HG03108 (cell line): ENCODE data around the gene GLTPD2.

Source experiments
- ATAC-seq: cut with Tn5 transposase; IDR thresholded peaks from one replicate; pipeline ENCODE4 v1.9.1; 2021; ENCODE audit warnings: moderate library complexity; ENCODE audit not compliant: unreplicated experiment

The GLTPD2 gene

DNA sequence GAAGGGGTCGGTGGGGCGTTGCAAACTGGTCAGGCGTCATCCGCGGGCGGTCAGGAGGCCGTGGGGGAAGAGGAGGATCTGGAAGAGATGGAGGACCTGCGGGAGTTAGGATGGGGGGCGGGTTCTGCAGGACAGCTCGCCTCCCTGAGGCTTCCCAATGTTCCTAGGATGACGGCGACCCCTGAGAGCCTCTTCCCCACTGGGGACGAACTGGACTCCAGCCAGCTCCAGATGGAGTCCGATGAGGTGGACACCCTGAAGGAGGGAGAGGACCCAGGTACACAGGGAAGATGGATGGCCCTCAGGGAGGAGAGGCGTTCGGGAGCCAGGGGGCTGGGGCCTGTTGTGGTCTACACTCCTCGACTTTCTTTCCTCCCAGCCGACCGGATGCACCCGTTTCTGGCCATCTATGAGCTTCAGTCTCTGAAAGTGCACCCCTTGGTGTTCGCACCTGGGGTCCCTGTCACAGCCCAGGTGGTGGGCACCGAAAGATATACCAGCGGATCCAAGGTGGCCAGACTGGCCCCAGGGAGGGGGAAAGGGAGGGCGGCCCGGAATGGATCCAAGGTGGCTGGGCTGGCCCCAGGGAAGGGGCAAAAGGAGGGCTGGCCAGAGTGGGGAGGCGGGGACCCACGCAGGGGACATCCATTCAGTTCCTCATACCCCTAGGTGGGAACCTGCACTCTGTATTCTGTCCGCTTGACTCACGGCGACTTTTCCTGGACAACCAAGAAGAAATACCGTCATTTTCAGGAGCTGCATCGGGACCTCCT, 19.0 kb downstream of the GLTPD2 start:
- no peak for ATAC-seq

DNA sequence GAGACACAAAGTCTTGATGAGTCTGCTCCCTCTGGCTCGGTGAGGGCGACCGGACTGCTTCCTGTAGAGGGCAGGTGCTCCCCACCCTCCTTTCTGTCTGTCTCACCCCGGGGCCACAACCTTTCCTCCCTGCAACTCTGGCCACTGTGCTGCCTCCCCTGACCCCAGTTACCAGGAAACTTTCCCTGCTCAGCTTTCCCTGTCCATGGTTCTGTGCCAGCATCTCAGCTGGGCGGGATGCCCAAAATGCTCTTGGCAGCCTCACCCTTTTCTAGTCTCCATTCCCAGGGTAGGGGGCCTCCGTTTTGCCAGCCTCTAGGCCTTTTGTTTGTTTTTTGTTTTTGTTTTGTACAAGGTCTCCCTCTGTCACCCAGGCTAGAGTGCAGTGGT, 19.6 kb downstream of the GLTPD2 start:
- ATAC-seq = no peak

DNA sequence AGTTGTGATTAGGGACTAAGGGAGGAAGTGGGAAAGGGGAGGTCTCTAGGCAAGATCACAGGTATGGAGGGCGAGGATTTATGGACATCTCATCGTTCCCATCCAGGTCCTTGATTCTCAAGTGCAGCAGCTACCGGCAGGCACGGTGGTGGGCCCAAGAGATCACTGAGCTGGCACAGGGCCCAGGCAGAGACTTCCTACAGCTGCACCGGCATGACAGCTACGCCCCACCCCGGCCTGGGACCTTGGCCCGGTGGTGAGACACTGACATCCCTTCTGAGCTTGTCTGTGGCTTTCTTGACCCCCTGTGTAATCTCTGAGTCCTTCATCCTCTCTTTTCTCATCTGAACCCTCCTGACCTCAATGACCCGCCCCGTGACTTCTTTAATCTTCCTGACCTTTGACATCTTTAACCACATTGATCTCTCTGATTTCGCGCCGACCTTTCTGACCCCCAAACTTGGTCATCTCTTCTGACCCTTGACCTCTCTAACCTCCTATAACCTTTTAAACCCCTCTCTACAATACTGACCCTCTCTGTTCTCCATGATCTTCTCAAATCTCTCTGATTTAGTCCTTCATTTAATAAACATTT, 22.0 kb downstream of the GLTPD2 start:
- ATAC-seq = no peak

DNA sequence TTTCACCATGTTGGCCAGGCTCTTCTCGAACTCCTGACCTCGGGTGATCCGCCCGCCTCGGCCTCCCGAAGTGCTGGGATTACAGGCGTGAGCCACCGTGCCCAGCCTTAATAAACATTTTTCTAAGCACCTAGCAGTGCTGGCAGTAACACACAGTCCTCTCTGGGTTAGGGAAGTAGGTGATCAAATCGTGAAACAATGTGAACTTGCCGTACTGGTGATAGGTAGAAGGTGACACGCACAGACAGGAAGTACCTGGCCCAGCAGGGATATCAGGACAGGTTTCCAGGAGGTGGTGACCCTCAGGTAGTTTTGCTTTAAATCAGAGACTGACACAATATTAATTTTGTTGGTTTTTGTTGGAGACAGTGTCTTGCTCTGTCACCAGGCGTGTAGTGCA, 22.7 kb downstream of the GLTPD2 start:
- ATAC-seq = no peak

DNA sequence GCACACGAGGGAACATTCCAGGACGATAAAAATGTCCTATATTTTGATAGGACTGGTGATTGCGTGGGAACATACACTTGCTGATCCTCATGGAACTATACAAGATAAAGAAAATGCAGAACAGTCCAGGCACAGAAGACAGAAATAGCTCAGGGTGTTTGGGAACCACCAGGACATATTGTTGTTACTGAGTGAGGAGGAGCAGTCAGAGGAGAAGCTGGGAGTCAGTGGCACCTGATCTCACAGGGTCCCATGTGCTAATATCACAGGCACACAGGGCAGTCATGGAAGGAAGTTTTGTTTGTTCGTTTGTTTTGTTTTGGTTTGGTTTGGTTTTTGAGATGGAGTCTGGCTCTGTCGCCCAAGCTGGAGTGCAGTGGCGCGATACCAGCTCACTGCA, 23.9 kb downstream of the GLTPD2 start:
- ATAC-seq = no peak

DNA sequence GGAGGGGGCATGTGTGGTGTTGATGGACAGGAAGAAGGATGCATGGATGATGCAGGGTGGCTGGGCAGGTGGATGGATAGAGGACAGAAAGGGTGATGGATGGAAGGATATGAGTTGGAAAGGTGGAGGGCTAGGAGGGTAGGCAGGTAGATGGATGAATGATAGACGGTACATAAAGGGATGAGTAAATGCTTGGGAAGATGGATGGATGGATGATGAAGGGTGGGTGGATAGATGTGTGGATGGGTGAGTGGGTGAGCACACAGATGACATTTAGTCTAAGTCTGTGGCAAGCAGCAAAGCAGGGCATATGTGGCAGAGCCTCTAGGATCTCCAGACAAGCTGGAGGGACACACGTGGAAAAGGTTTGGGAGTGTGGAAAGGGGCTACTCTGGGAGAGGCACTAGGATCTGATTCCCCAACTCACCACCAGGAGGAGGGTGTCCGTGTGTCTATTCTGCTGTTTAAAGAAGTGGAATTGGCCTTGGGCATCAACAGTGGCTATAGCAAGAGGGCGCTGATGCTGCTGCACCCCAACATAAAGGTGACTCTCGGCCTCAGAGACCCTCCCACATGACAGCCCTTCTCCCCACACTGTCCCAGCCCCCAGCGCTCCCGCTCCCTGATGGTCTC, 26.4 kb downstream of the GLTPD2 start:
- no peak for ATAC-seq

DNA sequence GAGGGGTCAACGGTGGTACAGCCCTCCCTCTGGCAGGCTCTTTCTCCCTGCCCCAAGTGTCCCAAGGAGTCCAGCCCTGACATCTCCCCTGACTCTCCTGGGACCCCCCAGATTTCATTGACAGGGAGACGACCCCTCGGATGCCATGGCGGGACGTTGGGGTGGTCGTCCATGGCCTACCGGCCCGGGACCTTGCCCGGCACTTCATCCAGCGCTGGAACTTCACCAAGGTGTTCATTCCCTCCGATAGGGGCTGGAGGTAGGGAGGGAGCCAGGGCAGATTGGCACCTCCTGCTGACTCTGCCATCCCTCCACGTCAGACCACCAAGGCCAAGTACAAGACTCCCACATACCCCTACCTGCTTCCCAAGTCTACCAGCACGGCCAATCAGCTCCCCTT, 28.1 kb downstream of the GLTPD2 start:
- no peak for ATAC-seq

DNA sequence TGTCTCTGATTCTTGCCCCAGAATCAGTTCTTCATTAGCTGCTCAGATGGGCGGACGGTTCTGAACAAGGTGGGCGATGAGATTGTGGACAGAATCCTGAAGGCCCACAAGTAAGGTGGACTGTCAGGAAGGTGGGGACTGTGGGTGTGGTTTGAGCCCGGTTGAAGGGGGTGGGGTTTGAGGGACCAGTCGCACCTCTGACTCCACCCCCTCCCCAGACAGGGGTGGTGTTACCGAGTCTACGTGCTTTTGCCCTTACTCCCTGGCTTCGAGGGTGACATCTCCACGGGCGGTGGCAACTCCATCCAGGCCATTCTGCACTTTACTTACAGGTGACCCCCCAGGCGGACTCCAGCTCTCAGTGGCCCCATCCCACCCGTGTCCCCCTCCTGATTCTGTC, 29.5 kb downstream of the GLTPD2 start:
- ATAC-seq = no peak

DNA sequence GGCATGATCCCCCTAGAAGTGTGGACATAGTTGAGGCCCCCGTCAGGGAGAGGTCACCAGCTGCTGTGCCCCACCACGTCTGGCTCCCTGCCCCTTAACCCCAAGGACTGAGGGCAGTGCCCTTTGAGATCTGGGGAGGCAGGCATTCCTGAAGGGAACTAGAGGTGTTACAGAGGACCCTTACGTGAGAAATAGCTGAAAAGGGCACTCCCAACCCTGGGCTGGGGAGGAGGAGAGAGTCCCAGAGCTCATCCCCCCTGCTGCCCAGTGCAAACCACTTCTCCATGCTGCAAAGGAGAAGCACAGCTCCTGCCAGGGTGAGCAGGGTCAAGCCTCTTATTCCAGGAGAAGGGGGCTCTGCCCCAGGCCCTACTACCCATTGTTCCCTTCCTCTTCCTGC, 34.1 kb downstream of the GLTPD2 start:
- ATAC-seq = no peak

DNA sequence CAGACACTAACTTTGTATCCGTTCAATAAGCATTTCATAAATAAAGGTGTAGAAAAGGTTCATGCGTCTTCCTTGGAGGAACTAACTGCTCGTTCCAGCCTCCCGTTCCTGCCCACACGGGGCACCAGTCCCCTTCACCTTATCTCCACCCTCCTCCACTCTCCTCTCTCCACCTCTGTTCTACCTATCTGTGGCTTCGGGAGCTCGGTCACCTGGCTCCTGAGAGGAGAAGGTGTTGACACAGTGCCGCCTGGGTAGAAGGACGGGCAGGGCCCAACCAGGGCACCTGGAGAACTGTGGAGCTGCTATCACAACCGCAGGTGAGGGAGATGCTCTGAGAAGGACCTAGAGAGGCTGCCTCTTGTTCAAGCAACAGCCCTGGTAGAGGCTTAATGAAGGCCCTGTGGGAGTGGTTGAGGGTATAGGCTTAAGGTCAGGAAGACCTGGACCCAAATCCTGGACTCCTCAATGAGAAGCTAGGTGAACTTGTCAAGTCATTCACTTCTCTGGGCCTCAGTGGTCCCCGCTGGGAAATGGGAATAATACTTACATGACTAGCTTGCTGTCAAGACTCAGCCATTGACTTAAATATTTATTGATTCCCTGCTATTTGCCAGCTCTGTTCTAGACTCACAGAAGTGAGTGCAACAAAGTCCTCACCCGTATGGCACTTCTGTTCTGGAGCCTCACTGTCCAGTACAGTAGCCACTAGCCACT, 34.8 kb downstream of the GLTPD2 start:
- ATAC-seq = no peak

DNA sequence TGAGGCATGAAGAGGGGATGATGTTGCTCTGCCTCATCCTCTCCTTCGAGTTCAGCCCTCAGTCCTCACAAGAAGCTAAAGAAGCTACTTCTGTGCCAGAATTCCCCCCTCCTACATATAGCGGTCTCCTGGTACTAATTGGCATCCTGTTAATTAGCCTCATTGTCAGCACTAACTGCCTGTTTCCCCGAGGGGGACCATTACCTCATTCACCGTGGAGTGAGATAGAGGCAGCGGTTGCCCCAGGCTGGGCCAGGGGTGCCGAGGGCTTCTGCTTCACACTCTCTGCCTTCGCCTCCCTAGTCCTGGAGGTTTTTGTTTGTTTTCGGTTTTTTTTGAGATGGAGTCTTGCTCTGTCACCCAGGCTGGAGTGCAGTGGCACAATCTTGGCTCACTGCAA, 38.6 kb downstream of the GLTPD2 start:
- ATAC-seq = no peak

DNA sequence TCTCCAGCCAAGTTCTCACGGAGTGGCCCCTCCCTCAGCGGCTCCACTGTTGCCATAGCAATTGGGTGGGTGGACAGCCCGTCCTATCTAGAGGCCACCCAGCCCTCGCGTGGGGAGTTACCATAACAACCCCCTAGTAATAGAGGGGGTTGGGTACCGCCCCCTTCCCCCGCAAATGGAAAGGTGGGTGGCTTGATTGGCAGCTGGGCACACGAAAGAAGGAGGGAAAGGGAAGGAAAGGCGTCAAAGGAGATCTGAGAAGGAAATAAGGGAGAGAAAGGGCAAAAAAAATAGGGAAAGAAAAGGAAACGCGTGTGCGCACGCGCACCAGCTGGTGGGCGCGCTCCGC, 44.0 kb downstream of the GLTPD2 start:
- peak; percentile 3 for ATAC-seq

DNA sequence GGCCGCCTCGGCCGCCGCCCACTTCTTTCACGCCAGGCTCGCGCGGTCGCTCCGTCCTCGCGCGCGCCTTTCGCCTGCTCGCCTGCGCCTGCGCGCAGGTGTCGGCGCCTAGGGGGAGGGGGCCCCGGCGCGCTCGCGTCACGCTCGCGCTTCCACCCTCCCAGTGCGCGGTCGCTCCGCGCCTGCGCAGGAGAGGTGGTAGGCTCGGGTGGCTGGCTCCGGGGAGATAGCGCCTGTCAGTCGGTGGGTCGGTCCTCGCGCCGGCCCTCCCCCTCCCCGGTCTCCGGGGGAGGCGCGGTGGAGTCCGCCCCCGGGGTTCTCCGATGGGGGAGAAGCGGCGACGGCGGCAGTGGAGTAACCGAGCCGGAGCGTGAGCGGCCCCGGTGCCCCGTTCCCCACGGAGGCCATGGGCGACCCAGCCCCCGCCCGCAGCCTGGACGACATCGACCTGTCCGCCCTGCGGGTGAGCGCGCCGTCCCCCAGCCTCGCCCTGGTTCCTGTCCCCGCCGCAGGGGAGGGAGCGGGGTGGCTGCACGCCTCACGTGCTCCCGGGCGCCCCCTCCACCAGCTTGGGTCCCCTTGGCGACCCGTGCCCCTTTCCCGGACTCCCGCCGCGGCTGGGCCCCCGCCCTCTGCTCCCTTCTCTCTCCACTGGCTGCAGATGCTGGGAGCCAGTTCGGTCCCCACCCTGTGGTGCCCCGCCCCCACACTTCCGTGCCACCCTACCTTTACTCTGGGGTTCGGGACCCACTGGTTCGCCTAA, 44.6 kb downstream of the GLTPD2 start, which contains the start of gene MINK1:
Gene MINK1, plus strand, starts transcription at position 163 of the 763 bp plus-strand sequence. Its CDS starts 244 bp downstream, at position 407.
- ATAC-seq = peak; percentile 89

DNA sequence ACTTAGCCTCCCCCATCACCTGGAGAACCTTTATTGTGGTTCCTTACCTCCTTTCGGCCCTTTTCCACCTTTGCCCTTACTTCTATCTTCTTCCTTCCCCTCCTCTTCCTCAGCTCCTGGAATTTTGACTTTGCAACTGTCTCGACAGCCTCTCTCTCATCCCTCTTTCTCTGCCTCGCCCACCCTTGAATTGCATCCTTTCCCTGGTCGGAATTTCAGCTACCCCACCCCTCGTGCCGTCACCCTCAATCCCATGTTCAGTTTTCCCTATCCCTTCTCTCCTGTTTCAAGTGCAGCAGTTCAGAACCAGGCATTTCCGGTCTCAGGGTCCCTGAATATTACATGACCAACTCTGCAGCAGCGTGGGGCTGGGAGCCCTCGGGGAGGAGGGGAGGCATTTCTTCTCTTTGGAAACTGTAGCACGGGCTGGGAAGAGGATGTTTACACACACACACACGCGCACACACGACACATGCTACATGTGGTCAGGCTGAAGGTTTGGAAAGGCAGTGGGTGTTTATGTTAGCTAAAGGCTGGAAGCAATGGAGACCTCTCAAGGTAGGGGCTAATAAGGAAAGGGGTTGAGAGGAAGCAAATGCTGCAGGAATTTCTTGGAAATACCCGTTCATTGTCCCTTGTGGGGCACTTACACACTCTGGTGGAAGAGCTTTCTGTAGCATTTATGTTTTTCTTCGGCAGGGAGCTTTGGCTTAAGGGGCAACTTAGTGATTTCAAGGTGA, 45.3 kb downstream of the GLTPD2 start:
- ATAC-seq = no peak

DNA sequence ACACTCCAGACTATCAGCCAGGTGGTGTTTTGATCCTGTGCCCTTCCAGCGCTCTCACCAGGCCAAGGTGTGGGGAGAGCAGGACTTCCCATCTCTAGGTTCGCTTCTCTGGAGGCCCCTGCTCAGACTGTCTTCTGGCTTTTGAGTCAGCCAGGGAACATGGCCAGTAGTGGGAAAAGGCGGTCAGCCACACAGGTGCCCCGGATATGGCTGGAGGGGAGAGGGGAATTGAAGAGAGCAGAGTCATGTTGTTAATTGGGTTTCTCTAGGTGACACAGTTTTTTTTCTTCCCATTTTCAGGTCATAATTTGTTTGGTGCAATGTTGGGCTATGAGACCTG, 45.9 kb downstream of the GLTPD2 start:
- ATAC-seq = no peak

DNA sequence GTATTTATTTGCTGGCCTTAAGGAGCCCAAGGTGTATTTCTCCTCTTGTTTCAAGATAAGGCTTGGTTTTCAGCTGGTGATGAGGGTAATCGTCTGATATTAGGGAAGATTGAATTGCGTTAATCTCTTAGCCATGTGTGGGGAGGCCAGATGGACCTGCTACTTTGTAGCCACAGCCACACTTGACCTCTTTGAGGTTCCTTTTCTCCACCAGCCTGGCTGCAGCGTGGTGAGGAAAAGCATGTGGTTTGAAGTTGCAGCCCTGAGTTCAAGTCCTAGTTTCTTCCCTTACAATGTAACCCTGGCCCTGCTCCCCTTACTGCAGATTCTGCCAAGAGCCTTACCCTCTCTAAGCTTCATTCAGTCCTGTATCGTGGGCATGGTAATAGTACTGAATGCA, 47.5 kb downstream of the GLTPD2 start:
- no peak for ATAC-seq

DNA sequence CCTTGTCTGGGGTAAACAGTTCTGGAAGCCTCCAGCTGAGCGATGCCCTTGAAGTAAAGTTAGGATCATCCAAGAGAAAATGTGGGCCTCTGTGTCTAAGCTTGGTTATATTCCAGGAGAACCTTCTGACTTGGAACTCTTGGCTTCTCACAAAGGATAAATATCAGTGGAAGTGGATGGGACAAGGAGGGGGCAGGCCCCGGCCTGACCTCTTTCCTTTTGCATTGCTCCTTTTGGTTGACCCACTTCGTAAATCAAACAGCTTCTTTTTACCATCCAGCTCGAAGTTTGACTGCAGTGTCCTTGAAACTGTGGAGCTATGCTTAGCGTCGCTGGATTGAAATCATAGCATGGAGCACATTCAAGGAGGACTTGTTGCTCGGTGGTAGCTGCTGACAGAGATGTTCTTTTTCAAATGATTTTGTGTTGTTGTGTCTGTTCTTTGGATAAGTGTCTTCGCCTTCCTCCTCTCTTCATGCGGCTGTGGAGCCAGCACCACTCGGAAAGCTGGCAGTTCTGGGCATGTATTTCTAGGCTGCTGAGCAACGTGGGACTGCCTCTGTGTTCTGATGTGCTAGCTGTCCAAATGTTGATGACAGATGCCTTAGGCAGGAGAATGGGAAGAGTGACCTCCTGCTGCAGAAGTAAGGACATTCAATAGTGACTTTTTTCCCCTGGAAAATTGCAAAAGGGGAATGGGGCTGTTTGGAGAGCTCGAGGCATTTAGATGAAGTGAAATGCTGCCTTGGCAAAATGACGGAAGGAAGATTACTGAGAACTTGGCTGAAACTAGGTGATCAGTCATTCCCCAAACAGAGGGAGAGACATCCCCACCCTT, 48.9 kb downstream of the GLTPD2 start:
- ATAC-seq = no peak

DNA sequence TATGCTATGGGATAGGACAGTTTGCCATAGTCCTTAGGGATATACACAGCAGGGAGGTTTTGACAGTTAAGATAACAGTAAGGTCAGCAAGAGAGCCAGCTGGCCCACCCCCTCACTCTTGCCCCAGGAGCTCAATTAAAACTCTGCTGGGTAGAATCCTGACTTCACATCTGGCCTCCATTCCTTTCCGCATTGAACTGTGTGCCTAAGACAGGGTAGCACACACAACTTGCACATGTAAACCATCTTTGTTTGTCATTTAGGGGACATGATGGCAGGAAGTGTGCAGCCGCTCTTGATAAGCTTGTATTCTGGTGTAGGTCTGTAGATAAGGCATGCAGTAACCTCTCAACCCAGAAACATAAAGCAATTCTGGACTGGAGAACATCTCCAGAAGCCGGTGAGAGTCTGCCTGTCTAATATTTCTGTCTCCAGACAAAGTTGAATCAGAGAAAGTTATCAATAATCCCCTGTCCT, 49.6 kb downstream of the GLTPD2 start:
- no peak for ATAC-seq

DNA sequence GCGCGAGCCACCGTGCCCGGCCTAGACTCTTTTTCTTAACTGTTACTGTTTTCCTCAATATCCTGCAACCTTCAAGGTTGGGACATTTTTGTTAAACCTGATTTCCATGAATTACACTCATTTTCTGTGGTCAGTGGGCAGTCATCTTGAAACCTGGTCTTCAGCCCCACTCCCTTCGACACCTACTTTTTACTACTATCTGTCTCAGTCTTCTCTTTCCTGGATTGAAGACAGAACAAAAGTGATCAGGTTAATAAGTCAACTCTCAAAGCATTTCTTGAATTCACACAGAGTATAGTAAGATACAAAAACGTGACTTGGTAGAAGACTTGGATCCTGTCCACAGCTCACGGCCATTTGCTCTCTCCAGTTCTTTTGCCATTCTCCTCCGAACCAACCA, 50.5 kb downstream of the GLTPD2 start:
- no peak for ATAC-seq
